Neural progenitor cell (in vitro differentiated cells): Measurements from ENCODE around the gene AP2A2.

Experiments
- EZH2phosphoT487 ChIP-seq: fragments of 200-600 bp; sonication (generic); IDR thresholded peaks from 2 replicates; pipeline ENCODE4 v1.6.1; 2017; ENCODE audit warnings: antibody characterized with exemption
- TF ChIP-seq, protein P1 (sequence below): fragments of 200-600 bp; sonication (generic); IDR thresholded peaks from 2 replicates; pipeline ENCODE4 v1.5.1; 2017; ENCODE audit warnings: antibody characterized with exemption, mild to moderate bottlenecking

DNA sequence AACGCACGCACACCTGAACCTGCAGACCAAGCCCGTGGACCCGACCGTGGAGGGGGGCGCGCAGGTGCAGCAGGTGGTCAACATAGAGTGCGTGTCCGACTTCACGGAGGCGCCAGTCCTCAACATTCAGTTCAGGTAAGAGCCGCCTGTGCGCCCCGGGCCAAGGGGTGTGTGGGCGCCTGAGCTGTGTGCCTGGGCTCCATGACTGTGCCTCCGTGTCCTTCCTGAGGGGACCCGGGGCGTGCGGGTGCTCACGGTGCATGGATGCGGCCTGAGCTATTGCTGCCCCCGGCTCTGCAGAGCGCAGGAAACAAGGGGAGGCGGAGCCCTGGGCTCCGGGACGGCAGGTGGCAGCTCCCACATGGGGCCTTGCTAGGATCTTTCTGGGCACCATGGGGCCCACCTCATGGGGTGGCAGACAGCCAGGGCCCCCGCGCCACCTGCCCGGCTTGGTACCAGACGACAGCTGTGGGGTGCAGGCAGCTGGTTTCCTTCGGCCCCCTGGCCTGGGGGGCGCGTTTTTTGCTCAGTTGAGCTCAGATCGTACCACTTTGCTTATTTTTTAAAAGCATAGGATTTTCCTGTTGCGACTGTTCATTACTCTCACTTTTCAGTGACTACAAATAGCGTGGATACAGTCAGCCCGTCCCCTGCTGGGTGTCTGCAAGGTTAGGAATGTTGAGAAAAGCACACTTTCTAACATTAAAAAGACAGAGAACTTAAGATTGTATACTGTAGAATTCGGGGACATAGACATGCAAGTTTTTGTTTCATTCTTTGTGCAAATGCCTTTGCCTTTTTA lies 82.5 kb downstream of the AP2A2 start:
- TF ChIP-seq, protein P1, sequence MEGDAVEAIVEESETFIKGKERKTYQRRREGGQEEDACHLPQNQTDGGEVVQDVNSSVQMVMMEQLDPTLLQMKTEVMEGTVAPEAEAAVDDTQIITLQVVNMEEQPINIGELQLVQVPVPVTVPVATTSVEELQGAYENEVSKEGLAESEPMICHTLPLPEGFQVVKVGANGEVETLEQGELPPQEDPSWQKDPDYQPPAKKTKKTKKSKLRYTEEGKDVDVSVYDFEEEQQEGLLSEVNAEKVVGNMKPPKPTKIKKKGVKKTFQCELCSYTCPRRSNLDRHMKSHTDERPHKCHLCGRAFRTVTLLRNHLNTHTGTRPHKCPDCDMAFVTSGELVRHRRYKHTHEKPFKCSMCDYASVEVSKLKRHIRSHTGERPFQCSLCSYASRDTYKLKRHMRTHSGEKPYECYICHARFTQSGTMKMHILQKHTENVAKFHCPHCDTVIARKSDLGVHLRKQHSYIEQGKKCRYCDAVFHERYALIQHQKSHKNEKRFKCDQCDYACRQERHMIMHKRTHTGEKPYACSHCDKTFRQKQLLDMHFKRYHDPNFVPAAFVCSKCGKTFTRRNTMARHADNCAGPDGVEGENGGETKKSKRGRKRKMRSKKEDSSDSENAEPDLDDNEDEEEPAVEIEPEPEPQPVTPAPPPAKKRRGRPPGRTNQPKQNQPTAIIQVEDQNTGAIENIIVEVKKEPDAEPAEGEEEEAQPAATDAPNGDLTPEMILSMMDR = no peak
- no peak for TF ChIP-seq EZH2phosphoT487
